Endothelial cell of umbilical vein (primary cell): ENCODE measurements around the gene FBXL14. TPM values are rescaled to one million over a fixed set of nuclear protein-coding genes. Genes with fewer than 3 reads are reported as not detected.
"Not testable (repeated sequence)": the region's sequence is repeated elsewhere in the genome, so short reads cannot be mapped to it uniquely, and the experiment has no call there.

ENCODE experiments used
- BruUV-seq: library from RNA; stranded (reverse); fragments of 400-500 nt; replicated peaks from 2 replicates; lab custom pipeline; 2021; lab: Mats Ljungman, UMichigan
- CTCF ChIA-PET: fragments of 300-600, 350-600 bp; sonication (Branson Sonifier 250); formaldehyde crosslinking; loops from one replicate; lab custom pipeline; 2021; ENCODE audit warnings: antibody characterized with exemption, inconsistent platforms; lab: Charles Lee
- POLR2A ChIA-PET: fragments of 300-600, 350-600 bp; sonication (Branson Sonifier 250); formaldehyde crosslinking; loops from one replicate; lab custom pipeline; 2021; ENCODE audit warnings: antibody characterized with exemption, inconsistent platforms; lab: Charles Lee
- DNase-seq: peaks from one replicate; pipeline ENCODE4 v3.0.0-alpha.2; 2011; ENCODE audit warnings: low read depth, low spot score
- FAIRE-seq: peaks from 2 replicates; lab custom pipeline; 2011; peaks lifted over from hg19 to GRCh38; lab: Jason Lieb, UNC
- H2AFZ ChIP-seq: 2 replicates; pipeline ENCODE4 v1.6.0; 2012; ENCODE audit warnings: low read depth, low read length, control low read depth, inconsistent platforms
- H3K27ac ChIP-seq: 2 replicates; pipeline ENCODE4 v1.5.1; 2011; ENCODE audit warnings: low read depth, mild to moderate bottlenecking, control low read depth, low read length, moderate library complexity; ENCODE audit not compliant: insufficient read depth
- H3K27me3 ChIP-seq, 2 experiments: 2 replicates each; pipeline versions ENCODE4 v1.6.0 to v1.6.1; 2011; ENCODE audit warnings: low read length in 2 of 2, mixed read lengths in 1 of 2; ENCODE audit not compliant: control insufficient read depth in 2 of 2, insufficient read depth in 2 of 2
- H3K36me3 ChIP-seq, 2 experiments: 2 replicates in 1 of 2; 3 replicates in 1 of 2; pipeline ENCODE4 v1.5.1; 2011; ENCODE audit warnings: low read length in 2 of 2, mild to moderate bottlenecking in 1 of 2, moderate library complexity in 1 of 2; ENCODE audit not compliant: control insufficient read depth in 2 of 2, insufficient read depth in 2 of 2; ENCODE audit errors: extremely low read depth in 1 of 2
- H3K4me1 ChIP-seq: 3 replicates; pipeline ENCODE4 v1.5.1; 2011; ENCODE audit warnings: mild to moderate bottlenecking, low read length; ENCODE audit not compliant: control insufficient read depth, insufficient read depth; ENCODE audit errors: extremely low read depth
- H3K4me2 ChIP-seq: 2 replicates; pipeline ENCODE4 v1.6.1; 2011; ENCODE audit warnings: low read length, control low read depth, mixed read lengths; ENCODE audit not compliant: insufficient read depth
- H3K4me3 ChIP-seq, 3 experiments: fragments of 200-600 bp in 1 of 3; sonication (generic), shearing (Covaris generic) in 1 of 3; replicated peaks in 1 of 3; 2 replicates each; pipeline ENCODE4 v1.5.1; 2011 to 2016; ENCODE audit warnings: control low read depth in 3 of 3, low read length in 3 of 3, mild to moderate bottlenecking in 2 of 3, inconsistent platforms in 1 of 3, low read depth in 1 of 3, moderate library complexity in 1 of 3; ENCODE audit not compliant: insufficient read depth in 1 of 3
- H3K79me2 ChIP-seq: 2 replicates; pipeline ENCODE4 v1.6.0; 2012; ENCODE audit warnings: low read length, inconsistent platforms; ENCODE audit not compliant: control insufficient read depth, insufficient read depth
- H3K9ac ChIP-seq: replicated peaks from 2 replicates; pipeline ENCODE3; 2011; ENCODE audit warnings: low read length, control low read depth; ENCODE audit not compliant: insufficient read depth; ENCODE audit errors: extremely low read depth
- H3K9me1 ChIP-seq: replicated peaks from 3 replicates; pipeline ENCODE4 v1.6.0; 2011; ENCODE audit warnings: mild to moderate bottlenecking, low read length; ENCODE audit not compliant: control insufficient read depth, insufficient read depth; ENCODE audit errors: extremely low read depth
- H3K9me3 ChIP-seq: replicated peaks from 2 replicates; pipeline ENCODE4 v1.5.1; 2012; ENCODE audit warnings: low read length, inconsistent platforms; ENCODE audit not compliant: control insufficient read depth, insufficient read depth
- H4K20me1 ChIP-seq: replicated peaks from 2 replicates; pipeline ENCODE3; 2011; ENCODE audit warnings: mild to moderate bottlenecking, low read length; ENCODE audit not compliant: control insufficient read depth, insufficient read depth; ENCODE audit errors: extremely low read depth
- CTCF ChIP-seq, 2 donors: IDR thresholded peaks; 1 replicate in 1 of 2; 2 replicates in 1 of 2; pipeline ENCODE4 v1.5.1; 2011; ENCODE audit warnings: low read length in 2 of 2, mild to moderate bottlenecking in 2 of 2, moderate library complexity in 2 of 2, control low read depth in 1 of 2, inconsistent platforms in 1 of 2, low read depth in 1 of 2; ENCODE audit not compliant: insufficient read depth in 1 of 2; ENCODE audit errors: extremely low read depth in 1 of 2
- EZH2 ChIP-seq: IDR thresholded peaks from 2 replicates; pipeline ENCODE4 v1.6.1; 2012; ENCODE audit warnings: borderline replicate concordance, low read depth, mild to moderate bottlenecking, moderate library complexity, low read length, inconsistent platforms; ENCODE audit not compliant: severe bottlenecking
- FOS ChIP-seq: IDR thresholded peaks from 2 replicates; pipeline ENCODE4 v1.6.1; 2011; ENCODE audit warnings: mild to moderate bottlenecking, low read length, moderate library complexity, borderline replicate concordance; ENCODE audit not compliant: insufficient read depth
- GATA2 ChIP-seq: IDR thresholded peaks from 2 replicates; pipeline ENCODE4 v1.7.0; 2011; ENCODE audit warnings: low read depth, mild to moderate bottlenecking, moderate library complexity, mixed read lengths, low read length; ENCODE audit not compliant: insufficient read length, insufficient read depth
- JUN ChIP-seq: IDR thresholded peaks from 2 replicates; pipeline ENCODE4 v1.6.1; 2011; ENCODE audit warnings: borderline replicate concordance, low read depth; ENCODE audit not compliant: insufficient read length, insufficient read depth
- MAX ChIP-seq: IDR thresholded peaks from 2 replicates; pipeline ENCODE4 v1.6.1; 2011; ENCODE audit not compliant: insufficient read depth, insufficient read length
- MYC ChIP-seq: IDR thresholded peaks from one replicate; pipeline ENCODE4 v1.6.1; 2011; ENCODE audit warnings: mild to moderate bottlenecking, low read depth, low read length
- POLR2A ChIP-seq: IDR thresholded peaks from 2 replicates; pipeline ENCODE4 v1.6.1; 2012; ENCODE audit warnings: low read depth, mild to moderate bottlenecking, control low read depth, low read length
- POLR2AphosphoS5 ChIP-seq: IDR thresholded peaks from 2 replicates; pipeline ENCODE4 v1.6.1; 2012; ENCODE audit warnings: low read depth, mild to moderate bottlenecking, control low read depth, low read length, moderate library complexity; ENCODE audit not compliant: insufficient read depth
- dilution Hi-C: fragments of 300-500 bp; cut with MboI; formaldehyde crosslinking; loops from one replicate; pipeline ENCODE4 v1.15.0; 2019; ENCODE audit warnings: low sequenced_read_pairs; ENCODE audit not compliant: extremely low pct_ligation_motif_present
- intact Hi-C: fragments of 100-400 bp; cut with micrococcal nuclease; formaldehyde crosslinking; loops from one replicate; pipeline ENCODE4 v1.10.0; 2022
- polyA plus RNA-seq, 4 experiments: library from polyadenylated mRNA; depleted of rRNA in 3 of 4; stranded (reverse) in 3 of 4; unstranded in 1 of 4; fragments of >200 nt; gene quantifications; 2 replicates each; pipeline versions ENCODE4 v1.2.1 to v1.2.3, GENCODE V29; 2011 to 2012; ENCODE audit warnings: missing spikeins in 1 of 4
- total RNA-seq: library from RNA; stranded (reverse); gene quantifications from 2 replicates; pipeline ENCODE4 v1.2.3, GENCODE V29; 2021

The FBXL14 gene
- total and polyA plus RNA-seq, 2 donors (not counting 3 experiments of a cell fraction or from before 2014, with no cell fraction given), result 11.3 to 15.7 TPM

- CTCF ChIA-PET, result interaction anchor here (1.0 to 2.0 kb wide), 4 partner anchors 12 to 992 kb away, joined by 3 to 10 read pairs (median 6); no protein-coding TSS in a partner anchor
- H3K9me1 ChIP-seq, H3K36me3 ChIP-seq, H3K4me3 ChIP-seq, BruUV-seq, FAIRE-seq, H3K4me2 ChIP-seq, H3K27ac ChIP-seq, H2AFZ ChIP-seq, H3K79me2 ChIP-seq, H3K4me1 ChIP-seq, DNase-seq, POLR2A ChIA-PET, H4K20me1 ChIP-seq, H3K9me3 ChIP-seq, intact Hi-C loops, H3K9ac ChIP-seq: not testable (repeated sequence)
- dilution Hi-C loops, result loop anchor here (25.0 kb wide), 1 partner anchor 446 kb away; no protein-coding TSS in a partner anchor
- H3K27me3 ChIP-seq, result peaks cover 8 to 14% of the 10 kb centered on the region in 2 experiments
Observed at GRCh38 chr12:1558108-1558507, 36.3 kb downstream of the FBXL14 start.

DNA sequence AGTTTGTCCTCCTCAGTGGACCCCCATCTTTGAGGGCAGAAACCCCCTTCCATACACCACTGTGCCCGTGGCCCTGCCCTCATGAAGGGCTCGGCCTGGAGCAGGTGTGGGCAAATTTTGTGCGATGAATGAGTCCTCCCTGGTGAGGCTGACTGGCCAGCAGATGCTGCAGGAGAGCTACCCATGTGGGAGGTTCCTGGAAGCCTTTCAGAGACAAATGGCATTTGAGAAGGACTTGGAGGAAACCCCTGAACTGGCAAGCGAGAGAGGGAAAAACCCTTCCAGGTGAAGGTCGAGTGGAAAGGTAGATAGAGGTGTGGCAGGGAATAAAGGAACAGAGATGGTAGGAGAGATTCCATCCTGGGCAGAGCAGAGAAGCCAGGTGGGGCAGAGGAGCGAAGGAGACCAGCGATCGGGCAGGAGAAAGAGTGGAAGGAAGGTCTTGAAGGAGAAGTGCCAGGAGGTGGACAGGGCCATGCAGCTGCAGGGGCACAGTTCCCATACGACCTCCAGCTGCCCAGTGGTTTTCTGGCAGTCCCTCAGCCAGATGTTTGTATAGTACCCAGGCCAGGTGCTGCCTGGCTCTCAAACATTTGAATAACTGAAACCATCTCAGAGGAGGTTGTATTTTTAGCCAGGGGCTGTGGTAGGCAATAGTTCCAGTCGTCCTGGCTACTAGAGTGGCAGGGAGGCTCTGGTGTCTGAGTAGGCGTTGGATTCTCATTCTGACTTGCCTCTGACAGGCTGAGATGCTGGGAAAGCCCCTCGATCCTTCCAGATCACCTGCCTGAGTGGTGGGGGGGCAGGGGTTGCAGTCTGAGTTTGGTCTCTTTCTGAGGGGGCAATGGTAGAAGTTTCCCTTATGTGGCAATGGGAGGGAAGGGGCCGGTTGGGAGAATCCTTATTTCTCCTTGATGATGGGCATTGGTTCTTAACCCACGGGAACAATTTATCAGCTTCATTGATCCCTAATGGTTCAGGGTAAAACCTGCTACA, 40.1 kb downstream of the FBXL14 start:
- no TSS peak for BruUV-seq
- Histone ChIP-seq H3K9me3 (no peaks in the 10 kb centered on the region), H3K9ac (no peak overlapping the region), H3K4me1 (no peaks in the 10 kb centered on the region), H3K4me3 (no peak overlapping the region), H3K27ac (no peak overlapping the region), H3K27me3 (peaks cover 2 to 20% of the 10 kb centered on the region in 2 experiments), H3K79me2 (no peaks in the 10 kb centered on the region), H2AFZ (no peak overlapping the region), H3K36me3 (no peaks in the 10 kb centered on the region), H4K20me1 (no peaks in the 10 kb centered on the region), H3K4me2 (no peak overlapping the region), H3K9me1 (no peaks in the 10 kb centered on the region)
- intact Hi-C loops (no loop called here), dilution Hi-C loops (loop anchor here (25.0 kb wide), 1 partner anchor 442 kb away; no protein-coding TSS in a partner anchor)
- CTCF ChIA-PET, result interaction anchor here (0.8 to 1.8 kb wide), 4 partner anchors 9 to 436 kb away, joined by 3 to 8 read pairs (median 4); no protein-coding TSS in a partner anchor
- FAIRE-seq (no peak), DNase-seq (no peak)
- POLR2A ChIA-PET, result no interaction called here
- TF ChIP-seq MYC, result no peak
- TF ChIP-seq EZH2, result no peak
- no peak for TF ChIP-seq GATA2
- TF ChIP-seq MAX, result no peak
- no peak for TF ChIP-seq POLR2A
- TF ChIP-seq FOS, result no peak
- no peak for TF ChIP-seq POLR2AphosphoS5
- TF ChIP-seq CTCF (IDR thresholded peaks at IDR 0.05; ENCODE audit: extremely low read depth in 1 of 2, insufficient read depth in 1 of 2, low read depth in 1 of 2, low read length in 2 of 2), result no peak
- TF ChIP-seq JUN, result no peak
